Lower lobe of right lung (tissue), 2 donors: ENCODE measurements around the gene ELAVL4. TPM values are rescaled to one million over a fixed set of nuclear protein-coding genes. Genes with fewer than 3 reads are reported as not detected.

Source experiments
- ATAC-seq, 2 donors: fragments of 200-7000 bp; cut with Tn5 transposase; one replicate each; pipeline ENCODE4 v1.9.1; 2020 to 2022; ENCODE audit warnings: mild to moderate bottlenecking in 2 of 2, moderate library complexity in 2 of 2
- DNase-seq: peaks from one replicate; pipeline ENCODE4 v3.0.0-alpha.2; 2020
- H3K27ac ChIP-seq: fragments of 200-600 bp; one replicate; pipeline ENCODE4 v1.8.0; 2022
- H3K27me3 ChIP-seq: fragments of 200-600 bp; one replicate; pipeline ENCODE4 v1.8.0; 2022; ENCODE audit warnings: low read depth
- H3K36me3 ChIP-seq: fragments of 200-600 bp; one replicate; pipeline ENCODE4 v1.8.0; 2022; ENCODE audit warnings: mild to moderate bottlenecking
- H3K4me1 ChIP-seq: fragments of 200-600 bp; one replicate; pipeline ENCODE4 v1.8.0; 2022
- H3K4me3 ChIP-seq: fragments of 200-600 bp; one replicate; pipeline ENCODE4 v1.8.0; 2022; ENCODE audit warnings: mild to moderate bottlenecking
- H3K9me3 ChIP-seq: fragments of 200-600 bp; one replicate; pipeline ENCODE4 v1.8.0; 2022
- CTCF ChIP-seq: fragments of 200-600 bp; IDR thresholded peaks from one replicate; pipeline ENCODE4 v1.8.0; 2022; ENCODE audit warnings: antibody characterized with exemption, mild to moderate bottlenecking
- intact Hi-C: fragments of 100-400 bp; cut with DNase I; formaldehyde crosslinking; loops from one replicate; pipeline ENCODE4 v1.11.0; 2022
- total RNA-seq: library from RNA; stranded (reverse); fragmentation: NEBNext Ultra II Directional; extraction: Animal tissue kit (Norgen Biotek cat#: 25700); gene quantifications from one replicate; pipeline ENCODE4 v1.2.1, GENCODE V29; 2021
- donor health status: DM: no; HTN: yes; CAD: no; lungs with severe emphysema.

ELAVL4 gene
- total RNA-seq, 1 donor from 2014 or later, result not detected

GRCh38 chr1:50111503-50111902 is 2.8 kb downstream of the ELAVL4 start:
- intact Hi-C loops, result no loop called here
- H3K9me3 ChIP-seq, result no peaks in the 10 kb centered on the region
- H3K36me3 ChIP-seq, result no peaks in the 10 kb centered on the region
- TF ChIP-seq CTCF, result no peak
- H3K4me1 ChIP-seq, result no peaks in the 10 kb centered on the region
- no peak overlapping the region for H3K4me3 ChIP-seq
- no peak for DNase-seq
- ATAC-seq, result no peak
- H3K27ac ChIP-seq, result no peak overlapping the region
- peaks cover 16% of the 10 kb centered on the region for H3K27me3 ChIP-seq

- DNase-seq, result no peak
- Histone ChIP-seq H3K9me3 (no peaks in the 10 kb centered on the region), H3K27ac (no peak overlapping the region), H3K4me1 (no peaks in the 10 kb centered on the region), H3K4me3 (no peak overlapping the region), H3K27me3 (peaks cover 16% of the 10 kb centered on the region), H3K36me3 (no peaks in the 10 kb centered on the region)
- no peak for ATAC-seq
- intact Hi-C loops, result no loop called here
- no peak for TF ChIP-seq CTCF
Measured at GRCh38 chr1:50112193-50112592, 3.5 kb downstream of the ELAVL4 start.

DNA sequence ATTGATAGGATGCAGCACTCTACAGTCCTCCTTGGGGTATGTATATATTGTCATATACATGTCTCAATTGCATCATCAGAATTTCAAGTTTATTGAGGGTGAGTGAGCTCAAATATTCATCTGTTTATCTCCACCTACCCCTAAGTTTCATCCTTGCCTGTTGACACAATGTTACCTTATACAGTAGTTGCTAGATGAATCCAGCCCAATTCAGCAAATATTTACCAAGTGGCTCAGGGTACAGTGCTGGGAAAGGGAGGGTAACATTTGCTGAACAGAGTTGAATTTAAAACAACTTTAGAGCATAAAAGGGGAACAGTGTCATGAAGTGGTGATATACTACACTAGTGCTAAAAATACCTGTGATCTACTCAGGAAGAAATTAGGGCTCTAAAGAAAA is 14.4 kb downstream of the ELAVL4 start:
- H3K36me3 ChIP-seq, result no peaks in the 10 kb centered on the region
- H3K27me3 ChIP-seq, result peaks cover 4% of the 10 kb centered on the region
- no peaks in the 10 kb centered on the region for H3K9me3 ChIP-seq
- H3K27ac ChIP-seq, result no peak overlapping the region
- intact Hi-C loops, result no loop called here
- H3K4me1 ChIP-seq, result no peaks in the 10 kb centered on the region
- DNase-seq, result no peak
- H3K4me3 ChIP-seq, result no peak overlapping the region
- TF ChIP-seq CTCF, result no peak
- ATAC-seq, result no peak

GRCh38 chr1:50126927-50127715 is 18.4 kb downstream of the ELAVL4 start:
- H3K4me3 ChIP-seq, result no peak overlapping the region
- peaks cover 4% of the 10 kb centered on the region for H3K27me3 ChIP-seq

GRCh38 chr1:50129201-50129600 is 20.5 kb downstream of the ELAVL4 start:
- H3K36me3 ChIP-seq, result no peaks in the 10 kb centered on the region
- no peak overlapping the region for H3K27ac ChIP-seq
- no peaks in the 10 kb centered on the region for H3K9me3 ChIP-seq
- peaks cover 4% of the 10 kb centered on the region for H3K27me3 ChIP-seq
- DNase-seq (no peak), ATAC-seq (no peak)
- no peak for TF ChIP-seq CTCF
- intact Hi-C loops, result no loop called here
- H3K4me1 ChIP-seq, result no peaks in the 10 kb centered on the region
- H3K4me3 ChIP-seq, result no peak overlapping the region

More at GRCh38 chr1:50126927-50127715, 18.4 kb downstream of the ELAVL4 start:
- DNase-seq (no peak), ATAC-seq (no peak)
- Histone ChIP-seq H3K4me1 (no peaks in the 10 kb centered on the region), H3K27ac (no peak overlapping the region), H3K36me3 (no peaks in the 10 kb centered on the region), H3K9me3 (no peaks in the 10 kb centered on the region)
- intact Hi-C loops, result no loop called here
- TF ChIP-seq CTCF, result no peak
